Mesodermal cell (in vitro differentiated cells): ENCODE data around the gene GINS1. TPM values are rescaled to one million over a fixed set of nuclear protein-coding genes. Genes with fewer than 3 reads are reported as not detected.

ENCODE experiments used
- H3K27ac ChIP-seq: 2 replicates; pipeline ENCODE4 v1.7.0; 2013; ENCODE audit warnings: mild to moderate bottlenecking, low read depth, low read length, moderate library complexity; ENCODE audit not compliant: severe bottlenecking
- H3K36me3 ChIP-seq: 2 replicates; pipeline ENCODE4 v1.7.1; 2013; ENCODE audit warnings: mild to moderate bottlenecking, low read length, moderate library complexity; ENCODE audit not compliant: control insufficient read depth, insufficient read depth
- H3K4me1 ChIP-seq: one replicate; pipeline ENCODE4 v1.7.1; 2013; ENCODE audit warnings: mild to moderate bottlenecking, low read length; ENCODE audit not compliant: insufficient read depth, control insufficient read depth, poor library complexity, severe bottlenecking
- H3K4me3 ChIP-seq: 2 replicates; pipeline ENCODE4 v1.7.0; 2013; ENCODE audit warnings: low read length, control low read depth, mild to moderate bottlenecking; ENCODE audit not compliant: insufficient read depth, poor library complexity, severe bottlenecking; ENCODE audit errors: extremely low read depth
- H3K9me3 ChIP-seq: 2 replicates; pipeline ENCODE4 v1.7.1; 2013; ENCODE audit warnings: mild to moderate bottlenecking, low read length, moderate library complexity; ENCODE audit not compliant: control insufficient read depth
- WGBS, 2 experiments: methylation state at CpG; one replicate each; pipeline ENCODE4 v1.1.5; 2013; ENCODE audit warnings: missing lambda C conversion rate in 2 of 2; ENCODE audit not compliant: insufficient coverage in 2 of 2; 5-methylcytosine and 5-hydroxymethylcytosine counted together
- polyA plus RNA-seq, 2 experiments: library from polyadenylated mRNA; stranded (reverse); fragments of 50-300 nt; gene quantifications; one replicate each; pipeline ENCODE4 v1.2.3, GENCODE V29; 2013

GINS1 gene
- polyA plus RNA-seq (2013, experiment 1 of 2), result 14.6 TPM
- polyA plus RNA-seq (2013, experiment 2 of 2), result 15.6 TPM

- Histone ChIP-seq H3K27ac (peak within 1 kb of the TSS; percentile 87), H3K9me3 (peaks cover 18% of the 10 kb centered on the region), H3K36me3 (peaks cover 25% of the 10 kb centered on the region), H3K4me3 (peak within 1 kb of the TSS; percentile 88), H3K4me1 (peaks cover 11% of the 10 kb centered on the region)
- WGBS, 2 experiments, result 2 to 4% methylated on average over 42 to 56 of the region's 56 CpGs
Measured at GRCh38 chr20:25407311-25408169, at the start of gene GINS1. TSS of gene GINS1 (plus strand) at chr20:25407673. CDS start at chr20:25407821, 148 bp downstream.

GRCh38 chr20:25360631-25361286 lies 46.7 kb upstream of the GINS1 start:
- H3K4me3 ChIP-seq, result no peak overlapping the region
- H3K4me1 ChIP-seq, result no peaks in the 10 kb centered on the region
- H3K9me3 ChIP-seq, result no peaks in the 10 kb centered on the region
- no peaks in the 10 kb centered on the region for H3K36me3 ChIP-seq
- H3K27ac ChIP-seq, result peak overlapping the region; percentile 72
- WGBS, 2 experiments, result 90 to 95% methylated on average over 8 of the region's 10 CpGs

GRCh38 chr20:25361287-25361683 lies 46.2 kb upstream of the GINS1 start:
- H3K4me3 ChIP-seq, result no peak overlapping the region
- H3K36me3 ChIP-seq, result no peaks in the 10 kb centered on the region
- no peaks in the 10 kb centered on the region for H3K9me3 ChIP-seq
- WGBS, 2 experiments, result 88 to 100% methylated on average over 2 to 4 of the region's 6 CpGs
- peak overlapping the region; percentile 72 for H3K27ac ChIP-seq
- no peaks in the 10 kb centered on the region for H3K4me1 ChIP-seq

GRCh38 chr20:25364180-25364788 lies 43.2 kb upstream of the GINS1 start:
- no peaks in the 10 kb centered on the region for H3K9me3 ChIP-seq
- H3K4me1 ChIP-seq, result no peaks in the 10 kb centered on the region
- H3K36me3 ChIP-seq, result peaks cover 11% of the 10 kb centered on the region
- H3K27ac ChIP-seq, result no peak overlapping the region
- WGBS, 2 experiments, result 67% methylated on average over 1 of the region's 3 CpGs; no CpG with 5 or more reads in 1 of the 2 experiments
- H3K4me3 ChIP-seq, result no peak overlapping the region

- H3K4me1 ChIP-seq, result no peaks in the 10 kb centered on the region
- no peaks in the 10 kb centered on the region for H3K9me3 ChIP-seq
- no peak overlapping the region for H3K27ac ChIP-seq
- 60 to 93% methylated on average over 1 to 2 of the region's 2 CpGs for WGBS, 2 experiments
- peaks cover 11% of the 10 kb centered on the region for H3K36me3 ChIP-seq
- H3K4me3 ChIP-seq, result no peak overlapping the region
Measured at GRCh38 chr20:25364879-25365699, 42.4 kb upstream of the GINS1 start.

- Histone ChIP-seq H3K4me1 (no peaks in the 10 kb centered on the region), H3K36me3 (peaks cover 14% of the 10 kb centered on the region), H3K27ac (no peak overlapping the region), H3K9me3 (no peaks in the 10 kb centered on the region), H3K4me3 (no peak overlapping the region)
- 91 to 100% methylated on average over 4 to 9 of the region's 10 CpGs for WGBS, 2 experiments
Measured at GRCh38 chr20:25368526-25368925, 38.9 kb upstream of the GINS1 start.

GRCh38 chr20:25368976-25369375 lies 38.5 kb upstream of the GINS1 start:
- WGBS, 2 experiments, result 95 to 96% methylated on average over 2 of the region's 5 CpGs
- H3K27ac ChIP-seq, result no peak overlapping the region
- peaks cover 17% of the 10 kb centered on the region for H3K36me3 ChIP-seq
- H3K9me3 ChIP-seq, result no peaks in the 10 kb centered on the region
- H3K4me3 ChIP-seq, result no peak overlapping the region
- H3K4me1 ChIP-seq, result no peaks in the 10 kb centered on the region

GRCh38 chr20:25369529-25369928 lies 37.9 kb upstream of the GINS1 start:
- H3K4me1 ChIP-seq, result no peaks in the 10 kb centered on the region
- WGBS, 2 experiments, result 86 to 94% methylated on average over 6 to 7 of the region's 8 CpGs
- no peak overlapping the region for H3K4me3 ChIP-seq
- peaks cover 17% of the 10 kb centered on the region for H3K36me3 ChIP-seq
- H3K9me3 ChIP-seq, result no peaks in the 10 kb centered on the region
- no peak overlapping the region for H3K27ac ChIP-seq

- Histone ChIP-seq H3K4me1 (no peaks in the 10 kb centered on the region), H3K36me3 (peaks cover 17% of the 10 kb centered on the region), H3K4me3 (no peak overlapping the region), H3K27ac (no peak overlapping the region), H3K9me3 (no peaks in the 10 kb centered on the region)
- 95 to 96% methylated on average over 2 of the region's 2 CpGs for WGBS, 2 experiments
Measured at GRCh38 chr20:25369971-25370370, 37.5 kb upstream of the GINS1 start.
